Subcutaneous abdominal adipose tissue (tissue), 5 donors: ENCODE results near the gene ADI1.

Source experiments
- H3K27ac ChIP-seq: one replicate; pipeline ENCODE4 v1.7.0; 2013; ENCODE audit warnings: low read depth, mild to moderate bottlenecking, inconsistent platforms, low read length, moderate library complexity
- H3K27me3 ChIP-seq, 5 donors: one replicate each; pipeline ENCODE4 v1.7.0; 2013; ENCODE audit warnings: low read length in 5 of 5, inconsistent platforms in 1 of 5; ENCODE audit not compliant: control insufficient read depth in 5 of 5, insufficient read depth in 4 of 5
- H3K36me3 ChIP-seq, 5 donors: one replicate each; pipeline ENCODE4 v1.7.0; 2013; ENCODE audit warnings: low read length in 5 of 5; ENCODE audit not compliant: control insufficient read depth in 5 of 5, insufficient read depth in 5 of 5
- H3K4me1 ChIP-seq, 5 donors: one replicate each; pipeline ENCODE4 v1.7.0; 2013; ENCODE audit warnings: low read length in 5 of 5, mild to moderate bottlenecking in 3 of 5, moderate library complexity in 1 of 5; ENCODE audit not compliant: control insufficient read depth in 5 of 5, insufficient read depth in 5 of 5
- H3K4me3 ChIP-seq, 5 donors: one replicate each; pipeline ENCODE4 v1.7.0; 2013; ENCODE audit warnings: low read length in 5 of 5, low read depth in 1 of 5
- H3K9ac ChIP-seq, 5 donors: one replicate each; pipeline ENCODE4 v1.7.0; 2013; ENCODE audit warnings: low read length in 5 of 5, mild to moderate bottlenecking in 4 of 5, moderate library complexity in 3 of 5
- H3K9me3 ChIP-seq, 5 donors: one replicate each; pipeline ENCODE4 v1.7.0; 2013; ENCODE audit warnings: low read length in 5 of 5; ENCODE audit not compliant: control insufficient read depth in 5 of 5
- donor health status: healthy.
- donor health status: healthy.
- donor health status: healthy.
- donor health status: healthy.
- donor health status: healthy.

ADI1 gene

GRCh38 chr2:3482363-3482821, 36.9 kb downstream of the ADI1 start:
- Histone ChIP-seq H3K4me1 (peaks cover 0 to 8% (median 4%) of the 10 kb centered on the region in 5 donors), H3K36me3 (peaks cover 4 to 62% (median 30%) of the 10 kb centered on the region in 5 donors), H3K4me3 (no peak overlapping the region), H3K9me3 (peaks cover 0 to 3% (median 0%) of the 10 kb centered on the region in 5 donors), H3K27me3 (no peaks in the 10 kb centered on the region), H3K27ac (no peak overlapping the region), H3K9ac (no peak overlapping the region)

GRCh38 chr2:3481736-3482362, 37.5 kb downstream of the ADI1 start:
- H3K4me3 ChIP-seq = no peak overlapping the region
- H3K9ac ChIP-seq = no peak overlapping the region
- no peak overlapping the region for H3K27ac ChIP-seq
- peaks cover 5 to 64% (median 30%) of the 10 kb centered on the region in 5 donors for H3K36me3 ChIP-seq
- peaks cover 0 to under 1% (median 0%) of the 10 kb centered on the region in 5 donors for H3K9me3 ChIP-seq
- no peaks in the 10 kb centered on the region for H3K27me3 ChIP-seq
- peaks cover 0 to 4% (median 2%) of the 10 kb centered on the region in 5 donors for H3K4me1 ChIP-seq

- Histone ChIP-seq H3K4me3 (no peak overlapping the region), H3K4me1 (peaks cover 0 to 4% (median 0%) of the 10 kb centered on the region in 5 donors), H3K27ac (no peak overlapping the region), H3K9ac (no peak overlapping the region), H3K36me3 (peaks cover 5 to 71% (median 33%) of the 10 kb centered on the region in 5 donors), H3K9me3 (no peaks in the 10 kb centered on the region), H3K27me3 (no peaks in the 10 kb centered on the region)
These were observed 38.3 kb downstream of the ADI1 start for GRCh38 chr2:3481011-3481400.

- Histone ChIP-seq H3K9me3 (no peaks in the 10 kb centered on the region), H3K27ac (no peak overlapping the region), H3K9ac (no peak overlapping the region), H3K4me3 (no peak overlapping the region), H3K4me1 (peaks cover 0 to 4% (median 0%) of the 10 kb centered on the region in 5 donors), H3K36me3 (peaks cover 5 to 71% (median 35%) of the 10 kb centered on the region in 5 donors), H3K27me3 (no peaks in the 10 kb centered on the region)
These were observed 38.9 kb downstream of the ADI1 start for GRCh38 chr2:3480352-3481010.

- Histone ChIP-seq H3K9ac (no peak overlapping the region), H3K4me1 (peaks cover 0 to 4% (median 0%) of the 10 kb centered on the region in 5 donors), H3K36me3 (peaks cover 5 to 78% (median 39%) of the 10 kb centered on the region in 5 donors), H3K27ac (no peak overlapping the region), H3K27me3 (no peaks in the 10 kb centered on the region), H3K4me3 (no peak overlapping the region), H3K9me3 (no peaks in the 10 kb centered on the region)
These were observed 39.7 kb downstream of the ADI1 start for GRCh38 chr2:3479430-3480320.

- no peaks in the 10 kb centered on the region for H3K27me3 ChIP-seq
- H3K4me1 ChIP-seq = peaks cover 0 to 4% (median 0%) of the 10 kb centered on the region in 5 donors
- H3K9ac ChIP-seq = no peak overlapping the region
- H3K36me3 ChIP-seq = peaks cover 5 to 79% (median 40%) of the 10 kb centered on the region in 5 donors
- H3K9me3 ChIP-seq = no peaks in the 10 kb centered on the region
- H3K4me3 ChIP-seq = no peak overlapping the region
- no peak overlapping the region for H3K27ac ChIP-seq
These were observed 40.4 kb downstream of the ADI1 start for GRCh38 chr2:3478846-3479385.

GRCh38 chr2:3476985-3477327, 42.4 kb downstream of the ADI1 start:
- Histone ChIP-seq H3K27me3 (no peaks in the 10 kb centered on the region), H3K36me3 (peaks cover 5 to 76% (median 52%) of the 10 kb centered on the region in 5 donors), H3K27ac (no peak overlapping the region), H3K9ac (no peak overlapping the region), H3K4me1 (no peaks in the 10 kb centered on the region), H3K9me3 (no peaks in the 10 kb centered on the region), H3K4me3 (no peak overlapping the region)

GRCh38 chr2:3476321-3476984, 42.9 kb downstream of the ADI1 start:
- H3K27me3 ChIP-seq = no peaks in the 10 kb centered on the region
- H3K4me1 ChIP-seq = no peaks in the 10 kb centered on the region
- peaks cover 5 to 76% (median 56%) of the 10 kb centered on the region in 5 donors for H3K36me3 ChIP-seq
- no peak overlapping the region for H3K4me3 ChIP-seq
- H3K9me3 ChIP-seq = no peaks in the 10 kb centered on the region
- H3K9ac ChIP-seq = no peak overlapping the region
- H3K27ac ChIP-seq = no peak overlapping the region

GRCh38 chr2:3475771-3476170, 43.6 kb downstream of the ADI1 start:
- H3K27ac ChIP-seq = no peak overlapping the region
- peaks cover 5 to 81% (median 61%) of the 10 kb centered on the region in 5 donors for H3K36me3 ChIP-seq
- H3K4me1 ChIP-seq = peaks cover 0 to 2% (median 0%) of the 10 kb centered on the region in 5 donors
- H3K9me3 ChIP-seq = no peaks in the 10 kb centered on the region
- no peaks in the 10 kb centered on the region for H3K27me3 ChIP-seq
- H3K9ac ChIP-seq = no peak overlapping the region
- H3K4me3 ChIP-seq = no peak overlapping the region
